CD4-positive, alpha-beta memory T cell (primary cell): ENCODE measurements around the gene ITSN1. TPM values are rescaled to one million over a fixed set of nuclear protein-coding genes. Genes with fewer than 3 reads are reported as not detected.

Experiments used
- CTCF ChIA-PET: fragments of 350-600 bp; sonication (Branson Sonifier 250); formaldehyde crosslinking; loops from one replicate; lab custom pipeline; 2021; ENCODE audit warnings: inconsistent platforms; ENCODE audit not compliant: partially characterized antibody; lab: Charles Lee
- POLR2A ChIA-PET: fragments of 350-600 bp; sonication (Branson Sonifier 250); formaldehyde crosslinking; loops from one replicate; lab custom pipeline; 2021; ENCODE audit not compliant: partially characterized antibody; lab: Charles Lee
- DNase-seq, 5 donors: peaks; one replicate each; pipeline versions ENCODE4 v3.0.0 to v3.0.0-alpha.2; 2020 to 2022; ENCODE audit warnings: mixed read lengths in 1 of 5
- H3K27ac ChIP-seq: one replicate; pipeline ENCODE4 v1.7.0; 2013; ENCODE audit warnings: low read depth, low read length
- H3K27me3 ChIP-seq: 2 replicates; pipeline ENCODE4 v1.7.0; 2013; ENCODE audit warnings: mild to moderate bottlenecking, low read length, moderate library complexity; ENCODE audit not compliant: insufficient read depth
- H3K36me3 ChIP-seq: 2 replicates; pipeline ENCODE4 v1.7.0; 2013; ENCODE audit warnings: mild to moderate bottlenecking, low read length, moderate library complexity; ENCODE audit not compliant: insufficient read depth
- H3K4me1 ChIP-seq: 2 replicates; pipeline ENCODE4 v1.7.0; 2013; ENCODE audit warnings: mild to moderate bottlenecking, low read length, moderate library complexity; ENCODE audit not compliant: insufficient read depth
- H3K4me3 ChIP-seq, 2 donors: one replicate each; pipeline ENCODE4 v1.7.0; 2013; ENCODE audit warnings: low read length in 2 of 2, mild to moderate bottlenecking in 1 of 2
- H3K9me3 ChIP-seq, 2 donors: one replicate each; pipeline ENCODE4 v1.7.0; 2013; ENCODE audit warnings: low read length in 2 of 2, control low read depth in 1 of 2; ENCODE audit not compliant: control insufficient read depth in 1 of 2
- H3K27ac Mint-ChIP-seq, 7 donors: one replicate each; pipeline ENCODE4 v1.8.0; 2020 to 2021; ENCODE audit warnings: mixed read lengths in 7 of 7, mild to moderate bottlenecking in 6 of 7, inconsistent platforms in 3 of 7, moderate library complexity in 3 of 7
- H3K27me3 Mint-ChIP-seq, 2 donors: one replicate each; pipeline ENCODE4 v1.8.0; 2020 to 2021; ENCODE audit warnings: mixed read lengths in 2 of 2
- H3K36me3 Mint-ChIP-seq, 2 donors: one replicate each; pipeline ENCODE4 v1.8.0; 2020 to 2021; ENCODE audit warnings: mixed read lengths in 2 of 2, inconsistent platforms in 1 of 2, mild to moderate bottlenecking in 1 of 2
- H3K4me1 Mint-ChIP-seq, 4 donors: one replicate each; pipeline ENCODE4 v1.8.0; 2020 to 2021; ENCODE audit warnings: mixed read lengths in 4 of 4, mild to moderate bottlenecking in 1 of 4
- H3K4me3 Mint-ChIP-seq, 8 donors: one replicate each; pipeline ENCODE4 v1.8.0; 2020 to 2021; ENCODE audit warnings: mixed read lengths in 8 of 8, mild to moderate bottlenecking in 7 of 8, moderate library complexity in 6 of 8, inconsistent platforms in 3 of 8
- H3K9me3 Mint-ChIP-seq, 8 donors: one replicate each; pipeline ENCODE4 v1.8.0; 2020 to 2021; ENCODE audit warnings: mixed read lengths in 8 of 8, mild to moderate bottlenecking in 5 of 8, inconsistent platforms in 3 of 8, moderate library complexity in 1 of 8
- intact Hi-C: fragments of 100-400 bp; cut with micrococcal nuclease; formaldehyde crosslinking; loops from one replicate; pipeline ENCODE4 v1.15.1; 2023
- polyA plus RNA-seq, 2 donors: library from polyadenylated mRNA; unstranded; fragments of 300-500 nt; fragmentation: Illumina TruSeq; gene quantifications; one replicate each; pipeline ENCODE4 v1.2.3, GENCODE V29; 2021
- total RNA-seq, 2 experiments: library from RNA; stranded (reverse); gene quantifications; one replicate each; pipeline ENCODE4 v1.2.3, GENCODE V29; 2021

Gene ITSN1
- total and polyA plus RNA-seq, 4 experiments from 2014 or later = 1.0 to 3.9 (median 3.0) TPM

DNA sequence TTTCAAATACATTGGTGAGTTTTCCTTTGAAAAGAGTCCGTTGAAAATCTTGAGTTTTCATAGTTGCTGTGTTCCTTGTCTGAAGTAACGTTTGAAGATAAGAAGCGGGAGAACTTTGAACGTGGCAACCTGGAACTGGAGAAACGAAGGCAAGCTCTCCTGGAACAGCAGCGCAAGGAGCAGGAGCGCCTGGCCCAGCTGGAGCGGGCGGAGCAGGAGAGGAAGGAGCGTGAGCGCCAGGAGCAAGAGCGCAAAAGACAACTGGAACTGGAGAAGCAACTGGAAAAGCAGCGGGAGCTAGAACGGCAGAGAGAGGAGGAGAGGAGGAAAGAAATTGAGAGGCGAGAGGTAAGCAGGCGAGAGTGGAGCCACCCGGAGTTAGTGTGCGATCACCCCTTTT lies 129.7 kb downstream of the ITSN1 start:
- Mint-ChIP-seq H3K9me3 (peaks cover 0 to 2% (median 0%) of the 10 kb centered on the region in 8 donors), H3K27ac (no peak overlapping the region), H3K4me1 (no peaks in the 10 kb centered on the region), H3K4me3 (no peak overlapping the region), H3K36me3 (peaks cover 0 to 19% of the 10 kb centered on the region in 2 donors), H3K27me3 (no peaks in the 10 kb centered on the region)
- DNase-seq = no peak
- Histone ChIP-seq H3K27ac (no peak overlapping the region), H3K36me3 (no peaks in the 10 kb centered on the region), H3K4me3 (no peak overlapping the region), H3K4me1 (no peaks in the 10 kb centered on the region), H3K9me3 (no peaks in the 10 kb centered on the region), H3K27me3 (no peaks in the 10 kb centered on the region)
- intact Hi-C loops = no loop called here
- ChIA-PET CTCF (no interaction called here), POLR2A (no interaction called here)

DNA sequence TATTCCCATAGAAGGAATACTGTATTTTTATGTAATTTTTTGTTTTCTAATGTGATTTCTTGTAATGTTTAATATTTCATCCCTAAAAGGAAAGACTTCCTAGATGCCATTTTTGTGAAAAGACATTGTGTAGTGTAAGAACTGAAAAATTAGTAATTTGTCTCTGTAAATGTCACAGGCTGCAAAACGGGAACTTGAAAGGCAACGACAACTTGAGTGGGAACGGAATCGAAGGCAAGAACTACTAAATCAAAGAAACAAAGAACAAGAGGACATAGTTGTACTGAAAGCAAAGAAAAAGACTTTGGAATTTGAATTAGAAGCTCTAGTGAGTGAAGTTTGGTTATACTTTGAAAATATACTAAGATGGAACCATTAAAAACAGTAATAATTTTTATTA lies 132.2 kb downstream of the ITSN1 start:
- H3K27ac Mint-ChIP-seq = no peak overlapping the region
- H3K9me3 Mint-ChIP-seq = peaks cover 0 to 10% (median 9%) of the 10 kb centered on the region in 8 donors
- H3K27ac ChIP-seq = no peak overlapping the region
- no peaks in the 10 kb centered on the region for H3K36me3 ChIP-seq
- H3K27me3 Mint-ChIP-seq = no peaks in the 10 kb centered on the region
- intact Hi-C loops = no loop called here
- POLR2A ChIA-PET = no interaction called here
- H3K4me1 Mint-ChIP-seq = no peaks in the 10 kb centered on the region
- CTCF ChIA-PET = no interaction called here
- no peaks in the 10 kb centered on the region for H3K27me3 ChIP-seq
- no peak overlapping the region for H3K4me3 Mint-ChIP-seq
- no peaks in the 10 kb centered on the region for H3K9me3 ChIP-seq
- DNase-seq = no peak
- no peak overlapping the region for H3K4me3 ChIP-seq
- H3K36me3 Mint-ChIP-seq = peaks cover 0 to 27% of the 10 kb centered on the region in 2 donors
- no peaks in the 10 kb centered on the region for H3K4me1 ChIP-seq

DNA sequence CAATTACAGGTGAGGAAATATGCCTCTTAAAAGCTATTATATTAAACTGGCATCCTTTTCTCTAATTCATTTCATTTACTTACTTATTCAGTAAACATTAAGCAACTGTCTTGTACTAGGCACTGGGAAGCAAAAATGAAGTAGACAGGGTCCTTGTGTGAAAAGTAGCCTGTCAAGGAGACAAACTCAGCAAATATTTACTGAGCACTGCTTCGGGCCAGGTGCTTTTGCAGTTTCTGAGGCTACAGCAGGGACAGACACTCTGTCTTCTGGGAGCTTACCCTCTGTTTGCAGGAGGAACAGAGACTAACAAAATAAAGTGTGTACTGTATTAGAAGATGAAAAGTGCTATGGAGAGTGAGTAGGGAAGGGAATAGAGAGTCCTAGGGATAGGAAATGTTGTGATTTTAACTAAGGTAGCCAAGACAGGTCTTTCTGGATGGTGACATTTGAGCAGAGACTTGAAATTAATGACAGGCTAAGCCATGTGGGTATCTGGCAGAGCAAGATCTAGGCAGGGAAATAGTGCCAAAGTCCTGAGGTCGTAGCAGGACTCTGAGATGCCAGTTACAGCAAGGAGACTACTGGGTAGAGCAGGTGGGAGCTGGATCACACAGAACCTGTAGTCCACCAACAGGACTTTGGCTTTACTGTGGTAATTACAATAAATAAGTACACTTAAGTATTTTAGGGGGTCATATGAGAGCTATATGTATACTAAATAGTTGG lies 133.0 kb downstream of the ITSN1 start:
- no peak overlapping the region for H3K27ac Mint-ChIP-seq
- no peaks in the 10 kb centered on the region for H3K4me1 ChIP-seq
- H3K27me3 Mint-ChIP-seq = no peaks in the 10 kb centered on the region
- H3K36me3 Mint-ChIP-seq = peaks cover 0 to 27% of the 10 kb centered on the region in 2 donors
- H3K9me3 Mint-ChIP-seq = peaks cover 0 to 12% (median 9%) of the 10 kb centered on the region in 8 donors
- H3K4me3 Mint-ChIP-seq = no peak overlapping the region
- CTCF ChIA-PET = no interaction called here
- no peak overlapping the region for H3K27ac ChIP-seq
- no peaks in the 10 kb centered on the region for H3K36me3 ChIP-seq
- H3K9me3 ChIP-seq = no peaks in the 10 kb centered on the region
- no peak overlapping the region for H3K4me3 ChIP-seq
- no peaks in the 10 kb centered on the region for H3K27me3 ChIP-seq
- H3K4me1 Mint-ChIP-seq = no peaks in the 10 kb centered on the region
- no peak for DNase-seq
- intact Hi-C loops = no loop called here
- POLR2A ChIA-PET = no interaction called here

DNA sequence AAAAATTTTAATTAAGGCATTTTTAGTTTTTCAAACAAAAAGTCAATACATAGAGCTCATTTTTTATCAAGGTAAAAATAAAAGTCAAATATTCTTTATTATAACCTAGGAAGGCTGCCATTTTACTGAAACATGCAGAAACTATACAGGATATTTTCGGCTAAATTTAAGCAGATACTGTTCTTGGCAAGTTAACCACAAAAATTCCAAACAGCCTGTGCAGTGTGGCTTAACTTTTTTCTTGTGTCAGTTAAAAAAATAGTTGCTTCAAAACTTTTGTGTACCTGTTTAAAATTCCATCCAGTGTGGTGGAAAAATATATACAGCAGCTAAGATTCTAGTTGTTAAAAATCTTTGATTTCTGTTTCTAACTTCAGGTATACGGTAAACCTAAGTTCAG lies 138.3 kb downstream of the ITSN1 start:
- peaks cover 3 to 23% of the 10 kb centered on the region in 2 donors for H3K36me3 Mint-ChIP-seq
- Histone ChIP-seq H3K36me3 (no peaks in the 10 kb centered on the region), H3K4me3 (no peak overlapping the region), H3K27ac (no peak overlapping the region), H3K9me3 (no peaks in the 10 kb centered on the region), H3K4me1 (no peaks in the 10 kb centered on the region), H3K27me3 (no peaks in the 10 kb centered on the region)
- H3K27ac Mint-ChIP-seq = no peak overlapping the region
- no peaks in the 10 kb centered on the region for H3K27me3 Mint-ChIP-seq
- intact Hi-C loops = no loop called here
- POLR2A ChIA-PET = no interaction called here
- no peak overlapping the region for H3K4me3 Mint-ChIP-seq
- H3K4me1 Mint-ChIP-seq = no peaks in the 10 kb centered on the region
- CTCF ChIA-PET = interaction anchor here (1.0 kb wide), 1 partner anchor 20 kb away, joined by 8 read pairs; no protein-coding TSS in a partner anchor
- no peak for DNase-seq
- H3K9me3 Mint-ChIP-seq = peaks cover 0 to 12% (median 9%) of the 10 kb centered on the region in 8 donors

DNA sequence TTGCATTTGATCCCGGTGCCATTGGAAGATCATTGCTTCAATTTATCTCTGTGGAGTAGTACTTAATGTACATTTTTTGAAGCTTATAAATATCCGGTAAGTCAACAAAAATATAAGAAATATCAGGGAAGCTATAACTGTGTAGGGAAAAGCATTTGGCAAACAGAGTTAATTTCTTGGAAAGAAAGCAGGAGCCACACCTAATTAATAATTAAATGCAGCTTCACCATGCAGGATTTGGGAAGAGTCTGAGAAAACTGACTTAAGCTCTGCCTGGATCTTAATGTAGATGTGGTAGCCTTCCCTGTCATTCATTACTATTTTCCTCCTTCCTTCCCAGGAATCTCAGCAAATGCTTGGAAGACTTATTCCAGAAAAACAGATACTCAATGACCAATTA lies 138.8 kb downstream of the ITSN1 start:
- ChIA-PET POLR2A (no interaction called here), CTCF (interaction anchor here (1.0 kb wide), 1 partner anchor 21 kb away, joined by 8 read pairs; no protein-coding TSS in a partner anchor)
- Mint-ChIP-seq H3K27ac (no peak overlapping the region), H3K4me1 (no peaks in the 10 kb centered on the region), H3K36me3 (peaks cover 3 to 23% of the 10 kb centered on the region in 2 donors), H3K4me3 (no peak overlapping the region), H3K9me3 (peaks cover 0 to 12% (median 9%) of the 10 kb centered on the region in 8 donors), H3K27me3 (no peaks in the 10 kb centered on the region)
- H3K27ac ChIP-seq = no peak overlapping the region
- no peak overlapping the region for H3K4me3 ChIP-seq
- no peaks in the 10 kb centered on the region for H3K36me3 ChIP-seq
- no peaks in the 10 kb centered on the region for H3K9me3 ChIP-seq
- no peak for DNase-seq
- H3K4me1 ChIP-seq = no peaks in the 10 kb centered on the region
- intact Hi-C loops = no loop called here
- no peaks in the 10 kb centered on the region for H3K27me3 ChIP-seq

DNA sequence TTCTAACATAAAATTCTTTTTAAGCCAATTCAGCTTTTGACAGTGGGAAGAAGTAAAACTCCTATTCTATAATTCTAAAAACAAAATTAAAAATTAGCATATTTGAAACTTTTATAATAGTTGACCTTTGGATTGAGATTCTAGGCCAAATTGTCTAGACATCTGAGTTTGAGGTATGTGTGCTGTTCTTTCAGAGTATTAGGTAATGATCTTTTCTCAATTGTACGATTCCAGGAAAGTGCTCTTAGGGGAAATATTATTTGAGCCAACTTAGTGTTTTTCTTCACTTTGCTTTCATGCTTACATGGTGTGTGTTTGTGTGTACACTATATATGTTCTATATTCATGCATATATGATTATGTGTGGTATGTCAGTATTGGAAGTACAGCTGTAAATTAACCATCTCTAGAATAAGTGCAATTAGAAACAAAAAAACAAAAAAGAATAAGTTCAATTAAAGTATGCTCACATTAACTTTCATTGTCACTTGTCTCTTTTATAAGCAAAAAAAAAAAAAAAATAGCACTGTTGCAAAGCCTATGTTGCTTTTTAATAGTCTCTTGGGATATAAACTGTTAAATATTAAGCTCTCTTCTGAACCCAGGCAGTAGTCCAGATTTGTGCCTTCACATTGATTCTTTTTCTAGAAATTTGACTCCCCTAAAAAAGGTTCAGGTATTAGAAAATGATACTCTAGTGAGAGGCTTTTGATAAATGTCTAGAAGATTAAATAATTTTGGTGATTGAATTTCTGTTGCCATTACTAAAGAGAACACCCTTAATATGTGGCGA lies 141.1 kb downstream of the ITSN1 start:
- H3K4me1 ChIP-seq = no peaks in the 10 kb centered on the region
- H3K27ac ChIP-seq = no peak overlapping the region
- DNase-seq = no peak
- H3K27me3 Mint-ChIP-seq = peaks cover 0 to 2% of the 10 kb centered on the region in 2 donors
- POLR2A ChIA-PET = no interaction called here
- H3K36me3 ChIP-seq = no peaks in the 10 kb centered on the region
- intact Hi-C loops = no loop called here
- no peak overlapping the region for H3K4me3 ChIP-seq
- CTCF ChIA-PET = interaction anchor here (0.7 kb wide), 1 partner anchor 937 kb away, joined by 3 read pairs; no protein-coding TSS in a partner anchor
- H3K9me3 Mint-ChIP-seq = peaks cover 0 to 12% (median 9%) of the 10 kb centered on the region in 8 donors
- no peaks in the 10 kb centered on the region for H3K27me3 ChIP-seq
- H3K9me3 ChIP-seq = no peaks in the 10 kb centered on the region
- H3K27ac Mint-ChIP-seq = no peak overlapping the region
- peaks cover 3 to 23% of the 10 kb centered on the region in 2 donors for H3K36me3 Mint-ChIP-seq
- no peaks in the 10 kb centered on the region for H3K4me1 Mint-ChIP-seq
- H3K4me3 Mint-ChIP-seq = no peak overlapping the region

DNA sequence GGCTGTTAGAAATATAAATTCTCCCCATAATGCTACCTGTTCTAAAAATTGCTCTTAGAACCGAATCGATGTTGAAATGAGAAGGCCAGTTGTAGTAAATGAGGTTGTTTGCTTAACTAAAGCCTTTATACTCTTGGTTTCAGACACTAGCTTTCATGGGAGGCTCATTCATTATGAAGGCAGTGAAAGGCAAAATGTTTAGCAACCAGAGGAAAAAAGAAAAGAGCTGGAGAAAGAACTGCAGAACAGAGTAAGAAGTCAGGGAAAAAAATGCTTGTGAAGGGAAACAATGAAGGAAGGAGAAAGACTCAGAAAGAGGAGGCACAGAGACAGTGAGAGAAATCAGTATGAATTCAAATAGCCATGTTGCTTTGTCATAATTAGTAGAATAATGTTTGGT lies 145.1 kb downstream of the ITSN1 start:
- Histone ChIP-seq H3K4me3 (no peak overlapping the region), H3K4me1 (no peaks in the 10 kb centered on the region), H3K9me3 (no peaks in the 10 kb centered on the region), H3K27me3 (no peaks in the 10 kb centered on the region), H3K36me3 (no peaks in the 10 kb centered on the region), H3K27ac (no peak overlapping the region)
- Mint-ChIP-seq H3K36me3 (peaks cover 2 to 5% of the 10 kb centered on the region in 2 donors), H3K4me3 (no peak overlapping the region), H3K27ac (no peak overlapping the region), H3K4me1 (no peaks in the 10 kb centered on the region), H3K9me3 (no peaks in the 10 kb centered on the region), H3K27me3 (peaks cover 0 to 2% of the 10 kb centered on the region in 2 donors)
- DNase-seq = no peak
- POLR2A ChIA-PET = no interaction called here
- intact Hi-C loops = no loop called here
- CTCF ChIA-PET = no interaction called here
